GM23338 (cell line): ENCODE data around the gene FCN3. TPM values are rescaled to one million over a fixed set of nuclear protein-coding genes. Genes with fewer than 3 reads are reported as not detected.

ENCODE experiments used
- ATAC-seq: fragments of 200-7000 bp; cut with Tn5 transposase; 3 replicates; pipeline ENCODE4 v1.9.1; 2020
- DNase-seq: peaks from one replicate; pipeline ENCODE4 v3.0.0-alpha.2; 2015; ENCODE audit warnings: low spot score
- H2AFZ ChIP-seq: fragments of 200-600 bp; sonication (generic); 2 replicates; pipeline ENCODE4 v1.8.0; 2016; ENCODE audit warnings: antibody characterized with exemption, mild to moderate bottlenecking, moderate library complexity
- H3F3A ChIP-seq: fragments of 200-600 bp; sonication (generic); replicated peaks from 2 replicates; pipeline ENCODE4 v1.8.0; 2017; ENCODE audit warnings: antibody characterized with exemption, mixed run types, low read depth
- H3K27ac ChIP-seq: fragments of 200-600 bp; sonication (generic); 2 replicates; pipeline ENCODE4 v1.6.1; 2016; ENCODE audit warnings: low read depth
- H3K27me3 ChIP-seq: fragments of 200-600 bp; sonication (generic); 2 replicates; pipeline ENCODE4 v1.8.0; 2016; ENCODE audit warnings: mild to moderate bottlenecking, mixed run types, moderate library complexity; ENCODE audit not compliant: insufficient read depth
- H3K36me3 ChIP-seq: fragments of 200-600 bp; sonication (generic); 2 replicates; pipeline ENCODE4 v1.8.0; 2016; ENCODE audit warnings: mild to moderate bottlenecking; ENCODE audit not compliant: insufficient read depth
- H3K4me1 ChIP-seq: fragments of 200-600 bp; sonication (generic); 2 replicates; pipeline ENCODE4 v1.8.0; 2016; ENCODE audit warnings: mild to moderate bottlenecking, moderate library complexity; ENCODE audit not compliant: insufficient read depth
- H3K4me2 ChIP-seq: fragments of 200-600 bp; sonication (generic); 2 replicates; pipeline ENCODE4 v1.7.1; 2017; ENCODE audit warnings: mixed run types
- H3K4me3 ChIP-seq: fragments of 200-600 bp; sonication (generic); 2 replicates; pipeline ENCODE4 v1.6.1; 2016; ENCODE audit warnings: mixed run types
- H3K79me2 ChIP-seq: fragments of 200-600 bp; sonication (generic); replicated peaks from 2 replicates; pipeline ENCODE4 v1.8.0; 2017; ENCODE audit warnings: mild to moderate bottlenecking; ENCODE audit not compliant: insufficient read depth
- H3K9me2 ChIP-seq: fragments of 200-600 bp; sonication (generic); 2 replicates; pipeline ENCODE4 v1.8.0; 2017; ENCODE audit not compliant: insufficient read depth
- H4K20me1 ChIP-seq: fragments of 200-600 bp; sonication (generic); replicated peaks from 2 replicates; pipeline ENCODE4 v1.8.0; 2017; ENCODE audit warnings: mild to moderate bottlenecking; ENCODE audit not compliant: insufficient read depth
- H3K27ac Mint-ChIP-seq: 2 replicates; pipeline ENCODE4 v1.8.0; 2020; ENCODE audit warnings: inconsistent platforms, mild to moderate bottlenecking, moderate library complexity, mixed read lengths
- H3K27me3 Mint-ChIP-seq: 3 replicates; pipeline ENCODE4 v1.8.0; 2022; ENCODE audit warnings: low read depth, mild to moderate bottlenecking, moderate library complexity, mixed read lengths, inconsistent platforms; ENCODE audit not compliant: insufficient read depth, poor library complexity
- H3K36me3 Mint-ChIP-seq: 3 replicates; pipeline ENCODE4 v1.8.0; 2021; ENCODE audit warnings: low read depth, mild to moderate bottlenecking, inconsistent platforms, moderate library complexity, mixed read lengths
- H3K4me1 Mint-ChIP-seq: 3 replicates; pipeline ENCODE4 v1.8.0; 2020; ENCODE audit warnings: mild to moderate bottlenecking, inconsistent platforms, mixed read lengths
- H3K4me3 Mint-ChIP-seq: 3 replicates; pipeline ENCODE4 v1.8.0; 2021; ENCODE audit warnings: moderate library complexity, mild to moderate bottlenecking, inconsistent platforms, mixed read lengths
- H3K9me3 Mint-ChIP-seq: 3 replicates; pipeline ENCODE4 v1.8.0; 2020; ENCODE audit warnings: moderate library complexity, mild to moderate bottlenecking, inconsistent platforms, mixed read lengths
- CREB1 ChIP-seq: fragments of 250-450 bp; sonication (Bioruptor Pico); IDR thresholded peaks from 2 replicates; pipeline ENCODE4 v1.5.0; 2020; ENCODE audit warnings: low read depth, mild to moderate bottlenecking, moderate library complexity
- ETS1 ChIP-seq: IDR thresholded peaks from 2 replicates; pipeline ENCODE4 v1.6.1; 2016; ENCODE audit warnings: antibody characterized with exemption
- EZH2 ChIP-seq: fragments of 200-600 bp; sonication (generic); IDR thresholded peaks from one replicate; pipeline ENCODE4 v1.8.0; 2017; ENCODE audit warnings: antibody characterized with exemption, mild to moderate bottlenecking, low read depth; ENCODE audit not compliant: unreplicated experiment
- EZH2phosphoT487 ChIP-seq: fragments of 200-600 bp; sonication (generic); IDR thresholded peaks from one replicate; pipeline ENCODE4 v1.8.1; 2018; ENCODE audit warnings: antibody characterized with exemption; ENCODE audit not compliant: unreplicated experiment
- JUNB ChIP-seq: IDR thresholded peaks from one replicate; pipeline ENCODE4 v1.6.1; 2016; ENCODE audit warnings: antibody characterized with exemption; ENCODE audit not compliant: unreplicated experiment
- NANOG ChIP-seq: IDR thresholded peaks from 2 replicates; pipeline ENCODE4 v1.6.1; 2016; ENCODE audit warnings: antibody characterized with exemption, borderline replicate concordance
- POLR2AphosphoS5 ChIP-seq: IDR thresholded peaks from 2 replicates; pipeline ENCODE4 v1.6.1; 2016; ENCODE audit warnings: antibody characterized with exemption, low read depth
- REST ChIP-seq: IDR thresholded peaks from one replicate; pipeline ENCODE4 v1.6.1; 2018; ENCODE audit warnings: antibody characterized with exemption; ENCODE audit not compliant: unreplicated experiment
- ZNF114 ChIP-seq: fragments of 250-450 bp; sonication (Bioruptor Pico); IDR thresholded peaks from 2 replicates; pipeline ENCODE4 v1.5.0; 2020; ENCODE audit warnings: mild to moderate bottlenecking, moderate library complexity
- ZNF331 ChIP-seq: fragments of 250-450 bp; sonication (Bioruptor Pico); IDR thresholded peaks from 2 replicates; pipeline ENCODE4 v1.5.0; 2020; ENCODE audit warnings: low read depth, mild to moderate bottlenecking, moderate library complexity
- polyA plus RNA-seq: library from polyadenylated mRNA; unstranded; fragments of >200 nt; fragmentation: Nextera tagmentation; extraction: Ambion mirVana; gene quantifications from 2 replicates; pipeline ENCODE4 v1.2.1, GENCODE V29; 2016
- total RNA-seq: library from RNA; depleted of rRNA; stranded (reverse); fragments of >200 nt; shearing (Covaris generic); gene quantifications from 2 replicates; pipeline ENCODE4 v1.2.3, GENCODE V29; 2014
- TF ChIP-seq, protein P1 (sequence below): fragments of 250-450 bp; sonication (Bioruptor Pico); IDR thresholded peaks from 2 replicates; pipeline ENCODE4 v1.5.0; 2020; ENCODE audit warnings: mild to moderate bottlenecking, moderate library complexity
- TF ChIP-seq, protein P2 (sequence below), 2 experiments: fragments of 200-600 bp in 1 of 2; sonication (generic) in 1 of 2; conservative IDR thresholded peaks; 2 replicates each; pipeline versions ENCODE4 v1.5.1 to v1.6.1; 2016 to 2017; ENCODE audit warnings: antibody characterized with exemption in 2 of 2, low read depth in 2 of 2, mild to moderate bottlenecking in 2 of 2, moderate library complexity in 1 of 2

The FCN3 gene
- total and polyA plus RNA-seq, 2 experiments from 2014 or later: 0.49 TPM; not detected in 1

- Histone ChIP-seq H3K9me2 (no peaks in the 10 kb centered on the region), H3K36me3 (peaks cover 4% of the 10 kb centered on the region; the same call in 1 of the 2 replicates), H3K4me3 (no peak overlapping the region), H3K27ac (no peak overlapping the region), H3K4me1 (no peaks in the 10 kb centered on the region), H2AFZ (no peak overlapping the region), H4K20me1 (peaks cover 14% of the 10 kb centered on the region), H3F3A (peaks cover 5% of the 10 kb centered on the region; the same call in 1 of the 2 replicates), H3K27me3 (no peaks in the 10 kb centered on the region), H3K4me2 (no peak overlapping the region), H3K79me2 (peaks cover 20% of the 10 kb centered on the region)
- DNase-seq (no peak), ATAC-seq (no peak)
- H3K36me3 Mint-ChIP-seq: peaks cover 46% of the 10 kb centered on the region
- H3K9me3 Mint-ChIP-seq: no peaks in the 10 kb centered on the region
- no peak for TF ChIP-seq CREB1 (CRISPR knock-in tag)
- TF ChIP-seq EZH2phosphoT487: no peak
- no peak for TF ChIP-seq EZH2
- TF ChIP-seq POLR2AphosphoS5: no peak
- TF ChIP-seq ZNF114 (CRISPR knock-in tag): no peak
- TF ChIP-seq, protein P1, sequence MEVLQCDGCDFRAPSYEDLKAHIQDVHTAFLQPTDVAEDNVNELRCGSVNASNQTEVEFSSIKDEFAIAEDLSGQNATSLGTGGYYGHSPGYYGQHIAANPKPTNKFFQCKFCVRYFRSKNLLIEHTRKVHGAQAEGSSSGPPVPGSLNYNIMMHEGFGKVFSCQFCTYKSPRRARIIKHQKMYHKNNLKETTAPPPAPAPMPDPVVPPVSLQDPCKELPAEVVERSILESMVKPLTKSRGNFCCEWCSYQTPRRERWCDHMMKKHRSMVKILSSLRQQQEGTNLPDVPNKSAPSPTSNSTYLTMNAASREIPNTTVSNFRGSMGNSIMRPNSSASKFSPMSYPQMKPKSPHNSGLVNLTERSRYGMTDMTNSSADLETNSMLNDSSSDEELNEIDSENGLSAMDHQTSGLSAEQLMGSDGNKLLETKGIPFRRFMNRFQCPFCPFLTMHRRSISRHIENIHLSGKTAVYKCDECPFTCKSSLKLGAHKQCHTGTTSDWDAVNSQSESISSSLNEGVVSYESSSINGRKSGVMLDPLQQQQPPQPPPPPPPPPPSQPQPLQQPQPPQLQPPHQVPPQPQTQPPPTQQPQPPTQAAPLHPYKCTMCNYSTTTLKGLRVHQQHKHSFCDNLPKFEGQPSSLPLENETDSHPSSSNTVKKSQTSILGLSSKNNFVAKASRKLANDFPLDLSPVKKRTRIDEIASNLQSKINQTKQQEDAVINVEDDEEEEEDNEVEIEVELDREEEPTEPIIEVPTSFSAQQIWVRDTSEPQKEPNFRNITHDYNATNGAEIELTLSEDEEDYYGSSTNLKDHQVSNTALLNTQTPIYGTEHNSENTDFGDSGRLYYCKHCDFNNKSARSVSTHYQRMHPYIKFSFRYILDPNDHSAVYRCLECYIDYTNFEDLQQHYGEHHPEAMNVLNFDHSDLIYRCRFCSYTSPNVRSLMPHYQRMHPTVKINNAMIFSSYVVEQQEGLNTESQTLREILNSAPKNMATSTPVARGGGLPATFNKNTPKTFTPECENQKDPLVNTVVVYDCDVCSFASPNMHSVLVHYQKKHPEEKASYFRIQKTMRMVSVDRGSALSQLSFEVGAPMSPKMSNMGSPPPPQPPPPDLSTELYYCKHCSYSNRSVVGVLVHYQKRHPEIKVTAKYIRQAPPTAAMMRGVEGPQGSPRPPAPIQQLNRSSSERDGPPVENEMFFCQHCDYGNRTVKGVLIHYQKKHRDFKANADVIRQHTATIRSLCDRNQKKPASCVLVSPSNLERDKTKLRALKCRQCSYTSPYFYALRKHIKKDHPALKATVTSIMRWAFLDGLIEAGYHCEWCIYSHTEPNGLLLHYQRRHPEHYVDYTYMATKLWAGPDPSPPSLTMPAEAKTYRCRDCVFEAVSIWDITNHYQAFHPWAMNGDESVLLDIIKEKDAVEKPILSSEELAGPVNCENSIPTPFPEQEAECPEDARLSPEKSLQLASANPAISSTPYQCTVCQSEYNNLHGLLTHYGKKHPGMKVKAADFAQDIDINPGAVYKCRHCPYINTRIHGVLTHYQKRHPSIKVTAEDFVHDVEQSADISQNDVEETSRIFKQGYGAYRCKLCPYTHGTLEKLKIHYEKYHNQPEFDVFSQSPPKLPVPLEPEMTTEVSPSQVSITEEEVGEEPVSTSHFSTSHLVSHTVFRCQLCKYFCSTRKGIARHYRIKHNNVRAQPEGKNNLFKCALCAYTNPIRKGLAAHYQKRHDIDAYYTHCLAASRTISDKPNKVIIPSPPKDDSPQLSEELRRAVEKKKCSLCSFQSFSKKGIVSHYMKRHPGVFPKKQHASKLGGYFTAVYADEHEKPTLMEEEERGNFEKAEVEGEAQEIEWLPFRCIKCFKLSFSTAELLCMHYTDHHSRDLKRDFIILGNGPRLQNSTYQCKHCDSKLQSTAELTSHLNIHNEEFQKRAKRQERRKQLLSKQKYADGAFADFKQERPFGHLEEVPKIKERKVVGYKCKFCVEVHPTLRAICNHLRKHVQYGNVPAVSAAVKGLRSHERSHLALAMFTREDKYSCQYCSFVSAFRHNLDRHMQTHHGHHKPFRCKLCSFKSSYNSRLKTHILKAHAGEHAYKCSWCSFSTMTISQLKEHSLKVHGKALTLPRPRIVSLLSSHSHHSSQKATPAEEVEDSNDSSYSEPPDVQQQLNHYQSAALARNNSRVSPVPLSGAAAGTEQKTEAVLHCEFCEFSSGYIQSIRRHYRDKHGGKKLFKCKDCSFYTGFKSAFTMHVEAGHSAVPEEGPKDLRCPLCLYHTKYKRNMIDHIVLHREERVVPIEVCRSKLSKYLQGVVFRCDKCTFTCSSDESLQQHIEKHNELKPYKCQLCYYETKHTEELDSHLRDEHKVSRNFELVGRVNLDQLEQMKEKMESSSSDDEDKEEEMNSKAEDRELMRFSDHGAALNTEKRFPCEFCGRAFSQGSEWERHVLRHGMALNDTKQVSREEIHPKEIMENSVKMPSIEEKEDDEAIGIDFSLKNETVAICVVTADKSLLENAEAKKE (CRISPR knock-in tag): no peak
- TF ChIP-seq ETS1: no peak
- TF ChIP-seq, protein P2, sequence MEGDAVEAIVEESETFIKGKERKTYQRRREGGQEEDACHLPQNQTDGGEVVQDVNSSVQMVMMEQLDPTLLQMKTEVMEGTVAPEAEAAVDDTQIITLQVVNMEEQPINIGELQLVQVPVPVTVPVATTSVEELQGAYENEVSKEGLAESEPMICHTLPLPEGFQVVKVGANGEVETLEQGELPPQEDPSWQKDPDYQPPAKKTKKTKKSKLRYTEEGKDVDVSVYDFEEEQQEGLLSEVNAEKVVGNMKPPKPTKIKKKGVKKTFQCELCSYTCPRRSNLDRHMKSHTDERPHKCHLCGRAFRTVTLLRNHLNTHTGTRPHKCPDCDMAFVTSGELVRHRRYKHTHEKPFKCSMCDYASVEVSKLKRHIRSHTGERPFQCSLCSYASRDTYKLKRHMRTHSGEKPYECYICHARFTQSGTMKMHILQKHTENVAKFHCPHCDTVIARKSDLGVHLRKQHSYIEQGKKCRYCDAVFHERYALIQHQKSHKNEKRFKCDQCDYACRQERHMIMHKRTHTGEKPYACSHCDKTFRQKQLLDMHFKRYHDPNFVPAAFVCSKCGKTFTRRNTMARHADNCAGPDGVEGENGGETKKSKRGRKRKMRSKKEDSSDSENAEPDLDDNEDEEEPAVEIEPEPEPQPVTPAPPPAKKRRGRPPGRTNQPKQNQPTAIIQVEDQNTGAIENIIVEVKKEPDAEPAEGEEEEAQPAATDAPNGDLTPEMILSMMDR (conservative IDR thresholded peaks at IDR 0.05; ENCODE audit: low read depth in 2 of 2): no peak
- TF ChIP-seq ZNF331 (CRISPR knock-in tag): no peak
- no peak for TF ChIP-seq NANOG
- TF ChIP-seq REST: no peak
- TF ChIP-seq JUNB: no peak
- H3K4me1 Mint-ChIP-seq: no peaks in the 10 kb centered on the region
- peaks cover 12% of the 10 kb centered on the region for H3K27me3 Mint-ChIP-seq
- H3K4me3 Mint-ChIP-seq: no peak overlapping the region
- no peak overlapping the region for H3K27ac Mint-ChIP-seq
These were observed 42.7 kb downstream of the FCN3 start for GRCh38 chr1:27331922-27332321.
